ENCODE measurements around the gene GPC1. TPM values are rescaled to one million over a fixed set of nuclear protein-coding genes. Genes with fewer than 3 reads are reported as not detected.
"Not testable (repeated sequence)": the region's sequence is repeated elsewhere in the genome, so short reads cannot be mapped to it uniquely, and the experiment has no call there.

Gene GPC1, protein sequence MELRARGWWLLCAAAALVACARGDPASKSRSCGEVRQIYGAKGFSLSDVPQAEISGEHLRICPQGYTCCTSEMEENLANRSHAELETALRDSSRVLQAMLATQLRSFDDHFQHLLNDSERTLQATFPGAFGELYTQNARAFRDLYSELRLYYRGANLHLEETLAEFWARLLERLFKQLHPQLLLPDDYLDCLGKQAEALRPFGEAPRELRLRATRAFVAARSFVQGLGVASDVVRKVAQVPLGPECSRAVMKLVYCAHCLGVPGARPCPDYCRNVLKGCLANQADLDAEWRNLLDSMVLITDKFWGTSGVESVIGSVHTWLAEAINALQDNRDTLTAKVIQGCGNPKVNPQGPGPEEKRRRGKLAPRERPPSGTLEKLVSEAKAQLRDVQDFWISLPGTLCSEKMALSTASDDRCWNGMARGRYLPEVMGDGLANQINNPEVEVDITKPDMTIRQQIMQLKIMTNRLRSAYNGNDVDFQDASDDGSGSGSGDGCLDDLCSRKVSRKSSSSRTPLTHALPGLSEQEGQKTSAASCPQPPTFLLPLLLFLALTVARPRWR
- total RNA-seq (2014; rRNA removed; shearing (Covaris generic)) = 12.6 and 26.9 TPM in 2 replicates

DNA sequence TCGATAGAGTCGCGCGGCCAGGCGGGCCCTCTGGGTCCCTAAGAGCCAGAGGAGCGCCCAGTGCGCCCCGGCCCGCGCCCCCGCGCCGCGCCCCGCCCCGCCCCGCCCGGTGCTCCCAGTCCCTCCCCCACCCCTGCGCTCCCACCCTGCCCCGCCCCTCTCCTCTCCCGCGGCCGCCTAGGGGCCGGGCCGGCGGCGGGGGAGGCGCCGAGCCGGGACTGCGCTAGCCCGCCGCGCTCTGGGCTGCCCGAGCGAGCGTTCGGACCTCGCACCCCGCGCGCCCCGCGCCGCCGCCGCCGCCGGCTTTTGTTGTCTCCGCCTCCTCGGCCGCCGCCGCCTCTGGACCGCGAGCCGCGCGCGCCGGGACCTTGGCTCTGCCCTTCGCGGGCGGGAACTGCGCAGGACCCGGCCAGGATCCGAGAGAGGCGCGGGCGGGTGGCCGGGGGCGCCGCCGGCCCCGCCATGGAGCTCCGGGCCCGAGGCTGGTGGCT lies at the start of gene GPC1:
Gene GPC1, plus strand, starts transcription at position 207 of the 491 bp plus-strand sequence. Its CDS starts 256 bp downstream, at position 463.
- peak; percentile 67 for DNase-seq (ENCODE audit: low read depth)

DNA sequence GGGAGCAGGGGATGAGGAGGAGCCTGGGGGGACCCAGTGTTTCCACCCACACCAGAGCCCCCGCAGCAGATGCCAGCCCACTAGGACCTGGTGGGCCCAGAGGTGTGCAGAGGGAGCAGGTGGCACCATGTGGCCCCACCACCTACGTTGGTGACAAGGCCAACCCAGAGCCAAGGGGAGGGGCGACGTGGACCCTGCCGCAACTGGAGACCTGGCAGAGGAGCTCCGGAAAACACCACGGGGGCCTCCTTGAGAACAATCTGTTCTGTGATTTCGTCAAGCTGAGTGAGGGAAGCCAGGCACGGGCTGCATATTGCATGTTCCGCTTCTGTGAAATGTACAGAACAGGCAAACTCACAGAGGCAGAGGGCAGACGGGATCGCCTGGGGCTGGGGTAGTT lies 49.1 kb upstream of the GPC1 start:
- DNase-seq (ENCODE audit: low read depth) = no peak

DNA sequence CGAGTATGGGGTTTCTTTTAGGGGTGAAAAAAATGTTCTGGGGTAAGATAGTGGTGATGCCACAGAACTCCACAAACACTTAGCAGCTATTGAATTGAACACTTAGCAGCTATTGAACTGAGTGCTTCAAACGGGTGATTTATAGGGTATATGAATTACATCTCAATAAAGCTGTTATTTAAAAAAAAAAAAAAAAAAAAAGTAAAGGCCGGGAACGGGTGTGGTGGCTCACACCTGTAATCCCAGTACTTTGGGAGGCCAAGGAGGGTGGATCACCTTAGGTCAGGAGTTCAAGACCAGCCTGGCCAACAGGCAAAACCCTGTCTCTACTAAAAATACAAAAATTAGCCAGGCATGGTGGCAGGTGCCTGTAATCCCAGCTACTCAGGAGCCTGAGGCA lies 48.7 kb upstream of the GPC1 start:
- not testable (repeated sequence) for DNase-seq (ENCODE audit: low read depth)

DNA sequence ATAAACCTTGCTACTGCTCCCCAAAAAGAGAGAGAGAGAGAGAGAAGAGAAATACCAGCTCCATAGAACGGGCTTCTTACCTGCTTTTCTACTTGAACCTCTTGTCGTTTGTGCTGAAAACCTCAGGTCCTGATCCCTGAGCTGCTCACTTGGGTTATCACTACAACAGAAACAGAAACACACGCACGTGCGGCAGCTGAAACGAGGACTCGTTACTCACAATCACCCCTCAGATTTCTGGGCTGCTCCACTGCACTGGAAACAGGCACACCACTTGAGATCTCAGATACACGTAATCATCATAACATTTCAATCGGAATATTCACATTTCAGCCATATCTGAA lies 48.2 kb upstream of the GPC1 start:
- DNase-seq (ENCODE audit: low read depth) = no peak

DNA sequence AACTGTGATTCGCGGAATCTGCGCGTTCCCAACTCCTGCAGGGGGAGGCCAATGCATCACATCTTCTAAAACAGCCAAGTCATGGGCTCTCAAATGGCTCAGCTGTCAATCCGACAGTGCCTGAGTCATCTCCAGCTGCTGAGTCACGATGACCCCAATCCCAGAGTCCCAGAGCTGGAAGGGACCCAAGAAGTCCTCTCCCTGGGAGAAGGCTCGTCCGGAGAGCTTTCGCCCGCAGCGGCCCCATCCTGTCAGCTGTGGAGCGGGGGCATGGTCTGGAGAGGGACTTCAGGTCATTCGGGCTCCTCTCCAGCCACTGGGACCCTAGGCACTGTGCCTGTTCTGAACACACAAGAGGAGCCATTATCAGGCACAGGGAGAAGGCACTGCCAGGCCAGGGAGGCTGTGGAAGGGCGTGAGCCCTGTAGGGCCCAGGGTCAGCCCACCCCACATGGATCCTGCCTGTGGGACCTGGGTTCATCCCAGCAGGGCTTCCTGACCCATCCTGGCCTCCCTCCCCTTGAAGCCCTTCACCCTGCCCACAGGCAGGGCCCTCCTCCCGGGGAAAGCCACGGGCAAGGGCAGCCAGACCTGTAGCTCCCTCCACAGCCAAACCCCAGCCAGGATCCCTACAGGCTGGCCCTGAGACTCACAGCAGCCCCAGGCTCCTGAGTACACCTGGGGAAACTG lies 47.6 kb upstream of the GPC1 start:
- peak; percentile 93 for DNase-seq (ENCODE audit: low read depth)

DNA sequence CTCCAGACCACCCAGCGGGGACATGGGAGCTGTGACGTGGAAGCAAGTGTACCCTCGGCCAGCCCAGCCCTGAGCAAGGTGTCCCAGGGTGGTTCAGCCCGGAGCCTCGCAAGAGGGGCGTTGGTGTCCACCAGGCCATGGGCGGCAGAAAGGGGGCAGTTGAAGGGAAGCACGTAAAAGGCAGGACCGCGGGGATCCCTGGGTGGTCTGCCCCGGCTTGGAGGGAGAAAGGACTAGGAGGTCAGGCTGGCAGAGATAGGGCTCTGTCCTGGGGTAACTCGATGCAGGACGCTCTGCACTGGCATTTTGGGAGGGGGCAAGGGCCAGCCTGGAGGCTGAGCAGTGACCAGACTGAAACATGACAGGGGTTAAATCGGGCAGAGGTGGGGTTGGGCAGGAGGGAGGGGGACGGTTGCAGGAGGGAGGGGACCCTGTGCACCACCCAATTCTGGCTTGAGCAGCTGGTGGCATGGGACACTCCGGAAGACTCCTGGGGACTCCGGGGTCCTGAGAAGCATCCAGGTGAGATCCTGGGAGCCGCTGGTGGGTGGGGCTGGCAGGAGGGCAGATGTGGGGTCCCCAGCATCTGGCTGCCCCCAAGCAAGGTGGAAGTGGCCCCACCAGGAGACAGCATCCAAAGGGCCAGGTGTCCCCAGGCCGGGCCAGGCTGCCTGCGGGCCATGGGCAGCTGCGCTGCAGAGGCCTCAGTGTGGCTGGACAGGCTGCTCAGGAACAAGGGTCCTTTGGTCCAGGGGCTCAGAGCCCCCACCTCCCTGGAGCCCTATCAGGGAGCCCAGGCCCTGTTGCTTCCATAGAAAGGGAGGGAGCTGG lies 46.8 kb upstream of the GPC1 start:
- DNase-seq (ENCODE audit: low read depth) = no peak

DNA sequence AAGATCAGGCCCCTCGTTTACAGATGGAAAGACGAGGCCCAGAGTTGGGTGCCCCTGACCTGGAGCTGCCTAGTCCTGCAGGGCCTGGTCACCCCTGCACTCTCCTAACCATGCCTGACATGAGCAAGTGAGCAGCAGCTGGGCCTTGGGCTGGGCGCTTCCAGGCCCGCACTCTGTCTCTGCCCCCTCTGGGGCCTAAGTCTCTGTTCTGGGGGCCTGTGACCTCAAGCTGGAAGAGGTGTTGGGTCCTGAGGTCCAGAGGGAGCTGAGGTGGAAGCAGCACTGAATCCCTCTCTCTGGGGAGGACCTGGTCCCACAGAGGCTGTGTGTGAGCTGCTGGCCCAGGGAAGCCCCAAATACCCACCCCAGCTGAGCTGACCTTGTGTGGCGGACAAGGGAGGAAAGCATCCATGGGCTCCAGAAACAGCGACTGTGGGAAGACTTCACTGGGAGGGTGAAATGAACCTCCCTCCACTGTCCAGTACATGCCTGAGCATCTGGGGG lies 46.1 kb upstream of the GPC1 start:
- no peak for DNase-seq (ENCODE audit: low read depth)

DNA sequence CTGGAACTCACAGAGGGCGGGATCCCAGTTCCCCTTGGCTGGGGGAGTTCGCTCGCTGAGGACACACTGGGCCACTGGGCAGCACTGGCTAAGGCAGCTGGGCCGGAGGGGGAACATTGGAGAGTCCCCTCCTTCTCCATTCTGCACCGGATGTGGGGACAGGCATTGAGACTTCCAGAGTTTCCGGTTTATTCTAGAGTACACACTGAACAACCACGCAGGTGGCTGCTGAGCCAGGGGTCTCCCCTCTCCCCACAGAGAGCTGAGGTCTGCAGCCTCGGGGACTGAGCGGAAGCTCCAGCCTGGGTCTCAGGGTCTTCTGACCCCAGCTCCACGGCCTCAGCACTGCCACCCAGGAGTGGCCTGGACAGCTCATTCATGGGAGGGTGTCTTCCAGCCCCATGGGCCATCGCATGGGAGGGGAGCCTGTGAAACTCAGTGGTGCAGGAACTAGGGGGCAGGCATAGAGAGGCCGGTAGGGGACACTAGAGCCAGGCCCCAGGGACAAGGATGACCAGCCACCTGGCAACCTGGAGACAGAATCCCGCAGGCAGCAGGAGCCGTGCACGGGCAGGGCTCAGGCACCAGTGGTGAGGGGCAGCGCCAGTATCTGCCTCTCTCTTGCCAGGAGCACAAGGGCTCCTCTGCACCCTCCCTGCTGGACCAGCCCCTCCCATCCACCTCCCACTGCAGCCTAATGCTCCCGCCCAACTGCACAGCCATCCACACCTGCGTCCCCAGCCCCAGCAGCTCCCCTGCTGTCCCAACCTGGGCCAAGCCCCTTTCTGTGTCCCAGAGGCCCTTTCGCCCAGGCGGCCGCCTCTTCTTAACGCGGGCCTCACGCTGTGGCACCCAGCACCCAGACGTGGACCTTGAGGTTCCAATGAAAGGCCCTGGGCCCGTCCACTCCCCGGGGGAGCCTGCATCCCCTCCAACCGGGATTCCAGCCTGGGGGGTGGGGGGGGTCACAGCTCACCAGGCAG lies 45.1 kb upstream of the GPC1 start:
- no peak for DNase-seq (ENCODE audit: low read depth)

DNA sequence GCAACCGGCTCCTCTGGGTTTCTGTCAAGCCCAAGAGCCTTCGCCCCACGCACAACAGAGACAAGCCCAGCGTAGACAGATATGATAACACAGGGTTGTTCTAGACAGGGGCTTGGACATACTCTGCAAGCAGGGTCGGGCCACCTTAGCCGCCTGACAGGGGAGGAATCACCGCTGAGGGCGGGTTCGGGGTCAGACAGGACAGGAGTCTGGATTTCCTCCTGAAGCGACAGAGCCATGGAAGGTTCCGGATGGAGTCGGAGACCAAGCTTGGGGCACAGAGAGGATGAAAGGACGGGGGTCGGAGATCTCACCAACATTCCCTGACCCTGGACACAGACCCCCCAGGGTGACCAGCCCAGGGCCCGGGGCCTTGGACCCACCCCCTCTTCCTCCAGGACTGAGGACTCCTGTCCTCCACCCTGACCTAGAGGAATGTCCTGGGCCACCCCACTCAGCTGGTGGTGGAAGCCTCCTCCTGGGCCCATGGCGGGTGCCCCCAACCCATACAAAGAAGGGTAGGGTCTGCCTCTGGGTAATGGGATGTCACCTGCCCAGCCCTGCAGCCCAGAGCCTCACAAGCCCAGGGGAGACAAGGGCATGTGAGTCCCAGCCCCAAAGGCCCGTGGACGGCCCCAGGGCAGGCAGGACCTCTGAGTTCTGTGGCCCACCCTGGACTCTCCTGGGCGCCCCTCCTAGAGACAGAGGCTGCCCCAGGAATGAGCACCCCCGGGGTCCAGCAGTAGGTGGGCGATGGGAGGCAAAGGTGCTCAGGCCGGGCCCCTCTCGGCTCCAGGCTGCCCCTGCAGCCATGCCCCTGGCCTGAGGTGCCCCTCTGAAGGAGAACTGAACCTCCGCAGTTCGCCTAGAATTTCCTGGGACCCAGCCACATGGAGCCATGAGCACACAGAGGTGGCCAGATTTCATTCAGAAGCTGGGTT lies 44.1 kb upstream of the GPC1 start:
- DNase-seq (ENCODE audit: low read depth) = no peak

DNA sequence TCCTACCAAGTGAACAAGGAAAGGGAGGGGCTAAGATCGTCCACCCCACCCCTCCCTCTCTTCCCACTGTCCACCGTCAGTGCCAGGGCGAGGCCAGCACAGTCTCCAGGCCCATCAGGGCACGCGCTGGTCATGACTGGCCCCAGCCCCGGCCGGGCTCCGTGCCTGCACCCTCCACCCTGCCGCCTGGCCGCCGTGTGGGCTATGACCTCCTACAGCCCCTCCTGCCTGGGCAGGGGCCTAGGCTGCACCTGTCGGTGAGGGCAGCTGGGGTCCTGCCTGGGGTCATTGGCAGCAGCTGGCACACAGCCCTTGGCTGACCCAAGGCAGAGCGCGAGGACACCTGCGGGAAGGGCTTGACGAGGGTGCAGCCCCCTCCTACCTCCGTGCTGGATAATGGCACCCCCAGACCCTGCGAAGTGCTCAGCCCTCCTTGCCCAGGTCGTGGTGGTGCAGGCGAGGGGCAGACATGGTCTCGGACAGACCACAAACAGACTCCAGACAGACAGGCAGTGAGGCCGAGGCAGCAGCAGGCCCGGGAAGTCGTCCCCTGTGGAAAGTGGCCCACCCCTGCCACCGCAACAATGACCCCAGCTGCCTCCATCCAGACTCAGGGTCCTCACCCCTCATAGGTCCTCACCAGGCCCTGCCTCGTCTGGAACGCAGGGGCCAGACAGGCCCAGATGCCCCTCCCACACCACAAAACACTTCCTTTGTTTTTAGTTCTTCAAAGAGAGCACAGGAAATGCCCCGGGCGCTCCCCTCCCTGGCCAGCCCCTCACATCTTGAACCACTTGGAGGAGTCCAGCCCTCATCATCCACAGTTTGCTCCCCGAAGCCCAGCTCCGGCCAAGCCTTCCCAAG lies 43.1 kb upstream of the GPC1 start:
- DNase-seq (ENCODE audit: low read depth) = peak; percentile 17

DNA sequence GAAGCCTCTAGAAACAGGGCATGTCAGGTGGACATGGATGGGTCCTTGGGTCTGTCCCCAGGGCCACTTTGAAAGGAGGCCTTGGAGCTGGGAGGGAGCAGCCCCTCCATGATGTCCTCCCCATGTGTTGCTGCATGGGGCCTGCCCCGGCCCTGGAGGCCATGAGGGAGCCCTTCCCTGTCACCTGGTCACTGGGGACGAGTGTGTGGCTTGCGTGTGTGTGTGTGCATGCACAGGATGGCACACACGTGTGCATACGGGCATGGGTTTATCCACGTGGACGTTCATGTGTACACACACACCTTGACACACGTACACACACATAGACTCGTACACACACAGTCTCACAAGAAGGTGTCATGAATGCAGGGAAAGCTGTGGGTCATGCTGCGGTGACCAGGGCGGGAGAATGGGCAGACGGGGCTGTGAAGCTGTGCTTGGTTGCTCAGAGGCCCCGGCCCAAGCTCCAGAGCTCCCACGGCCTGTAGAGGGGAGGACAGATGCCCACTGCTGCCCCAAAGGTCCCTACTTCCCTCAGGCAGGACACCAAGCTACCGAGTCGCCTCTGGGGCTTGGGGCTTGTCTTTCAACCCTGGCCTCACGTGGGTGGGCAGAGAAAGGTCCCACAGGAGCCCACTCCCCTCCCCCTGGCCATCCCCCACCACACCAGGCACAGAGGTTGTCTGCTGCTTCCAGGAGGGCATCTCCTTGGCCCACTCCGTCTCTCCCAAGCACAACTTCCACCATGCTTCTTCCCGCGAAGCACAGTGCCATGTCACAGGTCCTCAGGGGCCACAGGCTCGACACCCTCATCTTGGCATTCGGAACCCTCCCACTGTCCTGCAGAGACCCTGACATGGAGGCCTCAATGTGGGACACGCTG lies 42.3 kb upstream of the GPC1 start:
- DNase-seq (ENCODE audit: low read depth) = no peak

DNA sequence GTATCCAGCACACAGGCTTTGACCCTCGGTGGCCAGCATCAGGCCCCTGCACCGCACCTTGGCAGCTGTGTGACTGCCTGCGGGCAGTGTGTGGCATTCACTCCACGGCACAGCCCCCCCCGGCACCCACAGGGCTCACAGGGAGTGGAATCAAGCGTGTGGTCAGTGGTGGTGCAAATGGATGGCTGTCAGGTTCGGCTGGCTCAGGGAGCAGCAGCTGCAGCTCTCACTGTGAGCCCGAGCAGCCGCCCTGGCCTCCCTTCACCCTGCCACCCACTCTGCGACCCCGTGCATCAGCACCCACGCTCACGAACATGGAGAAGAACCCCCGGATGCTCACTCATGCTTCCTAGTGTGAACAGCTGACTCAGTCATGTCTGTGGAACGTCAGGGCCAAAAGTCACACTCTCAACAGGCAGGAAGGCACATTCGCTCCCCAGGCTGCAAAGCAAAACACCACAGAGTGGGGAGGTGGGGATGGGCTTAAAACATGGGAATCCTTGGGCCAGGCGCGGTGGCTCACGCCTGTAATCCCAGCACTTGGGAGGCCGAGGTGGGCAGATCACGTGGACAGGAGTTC lies 41.5 kb upstream of the GPC1 start:
- DNase-seq (ENCODE audit: low read depth) = no peak

DNA sequence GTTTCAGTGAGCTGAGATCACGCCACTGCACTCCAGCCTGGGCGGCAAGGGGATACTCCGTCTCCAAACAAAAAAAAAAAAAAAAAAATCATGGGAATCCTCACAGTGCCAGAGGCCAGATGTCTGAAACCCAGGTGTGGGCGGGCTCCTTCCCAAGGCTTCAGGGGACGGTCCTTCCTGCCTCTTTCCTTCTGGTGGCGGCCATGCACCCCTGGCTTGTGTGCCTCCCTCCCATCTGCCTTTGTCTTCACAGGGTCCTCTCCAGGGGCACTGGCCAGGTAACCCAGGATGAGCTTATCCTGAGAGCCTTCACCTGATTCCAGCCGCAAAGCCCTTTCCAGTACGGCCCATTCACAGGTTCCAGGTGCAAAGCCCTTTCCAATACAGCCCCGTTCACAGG lies 40.9 kb upstream of the GPC1 start:
- DNase-seq (ENCODE audit: low read depth) = no peak

DNA sequence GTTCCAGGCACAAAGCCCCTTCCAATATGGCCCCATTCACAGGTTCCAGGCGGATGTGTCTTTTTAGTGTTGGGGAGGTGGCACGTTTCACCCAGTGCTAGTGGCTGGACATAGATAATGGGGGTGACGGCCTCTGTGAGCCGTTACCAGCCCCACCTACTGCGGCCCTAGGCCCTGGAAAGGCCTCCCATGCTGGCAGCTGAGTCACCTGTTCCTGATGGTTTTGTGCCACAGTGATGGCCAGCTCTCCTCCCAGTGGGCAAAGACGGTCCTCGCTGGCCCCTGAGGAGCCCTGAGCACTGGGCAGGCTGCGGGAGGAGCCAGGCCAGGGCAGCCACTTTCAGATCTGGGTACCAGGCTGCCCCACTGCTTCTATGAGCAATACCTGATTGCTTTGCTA lies 40.0 kb upstream of the GPC1 start:
- DNase-seq (ENCODE audit: low read depth) = no peak

DNA sequence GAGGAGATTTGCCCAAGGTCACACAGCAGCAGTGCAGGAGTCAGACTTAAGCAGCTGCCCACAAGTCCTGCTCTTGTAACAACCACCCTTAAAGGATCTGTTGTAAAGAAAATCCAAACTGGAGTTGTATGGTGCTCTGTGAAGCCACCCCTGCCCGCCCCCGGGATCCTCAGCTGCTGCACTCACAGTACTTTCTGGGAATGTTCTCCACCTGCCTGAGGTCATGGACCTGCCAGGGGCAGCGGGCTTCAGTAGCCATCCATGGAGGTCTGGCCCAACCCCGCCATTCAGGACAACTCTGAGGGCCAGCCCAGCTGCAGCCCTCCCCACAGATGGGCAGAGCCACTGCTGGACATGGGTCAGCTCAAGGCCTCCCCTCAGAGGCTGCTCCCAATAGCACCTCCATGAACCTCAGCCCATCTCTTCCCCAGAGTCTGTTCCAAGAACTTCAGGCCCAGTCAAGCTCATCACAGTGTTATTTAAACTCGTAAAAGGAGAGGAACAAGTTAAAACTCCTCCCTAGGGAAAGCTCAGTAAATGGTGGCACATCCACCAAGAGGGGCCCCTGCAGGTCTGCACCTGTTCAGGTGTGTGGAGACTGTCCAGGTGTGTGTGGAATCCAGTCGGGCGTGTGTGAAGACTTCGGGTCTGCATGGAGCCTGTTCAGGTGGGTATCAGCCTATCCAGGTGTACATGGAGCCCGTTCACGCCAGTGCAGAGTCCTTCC lies 39.4 kb upstream of the GPC1 start:
- DNase-seq (ENCODE audit: low read depth) = no peak
